SK-N-SH (cell line): ENCODE data around the gene GPLD1. TPM values are rescaled to one million over a fixed set of nuclear protein-coding genes. Genes with fewer than 3 reads are reported as not detected.

Source experiments
- CTCF ChIA-PET: fragments of 300-600, 350-600 bp; formaldehyde crosslinking; extraction: SDS; loops from one replicate; lab custom pipeline; 2021; lab: Yijun Ruan, JAX
- POLR2A ChIA-PET: fragments of 350-600 bp; sonication (Branson Sonifier 250); formaldehyde crosslinking; extraction: SDS; loops from one replicate; lab custom pipeline; 2020; ENCODE audit warnings: antibody characterized with exemption, inconsistent platforms; lab: Yijun Ruan, JAX
- DNase-seq: peaks from one replicate; pipeline ENCODE4 v3.0.0; 2012
- H2AFZ ChIP-seq: fragments of 200-600 bp; sonication (generic); 2 replicates; pipeline ENCODE4 v1.8.1; 2016; ENCODE audit warnings: antibody characterized with exemption, mild to moderate bottlenecking, low read depth
- H3F3A ChIP-seq: fragments of 200-600 bp; sonication (generic); replicated peaks from 2 replicates; pipeline ENCODE3; 2016; ENCODE audit warnings: antibody characterized with exemption, mild to moderate bottlenecking; ENCODE audit not compliant: insufficient read depth
- H3K27ac ChIP-seq, 2 experiments: fragments of 200-500 bp in 1 of 2; fragments of 200-600 bp in 1 of 2; sonication (Bioruptor generic) in 1 of 2; sonication (generic), shearing (Covaris generic) in 1 of 2; 2 replicates each; pipeline versions ENCODE4 v1.5.1 to v1.6.1; 2014 to 2016; ENCODE audit warnings: low read depth in 2 of 2, inconsistent platforms in 1 of 2, low read length in 1 of 2, mild to moderate bottlenecking in 1 of 2, mixed read lengths in 1 of 2
- H3K27me3 ChIP-seq: fragments of 200-600 bp; sonication (generic), shearing (Covaris generic); 2 replicates; pipeline ENCODE4 v1.6.1; 2016; ENCODE audit warnings: mixed run types; ENCODE audit not compliant: insufficient read depth
- H3K36me3 ChIP-seq, 2 experiments: fragments of 200-500 bp in 1 of 2; fragments of 200-600 bp in 1 of 2; sonication (Bioruptor generic) in 1 of 2; sonication (generic) in 1 of 2; replicated peaks in 1 of 2; 2 replicates each; pipeline versions ENCODE3 to v1.5.1; 2014 to 2016; ENCODE audit warnings: low read length in 1 of 2, mild to moderate bottlenecking in 1 of 2; ENCODE audit not compliant: insufficient read depth in 2 of 2, control insufficient read depth in 1 of 2
- H3K4me1 ChIP-seq, 2 experiments: fragments of 200-500 bp in 1 of 2; fragments of 200-600 bp in 1 of 2; sonication (Bioruptor generic) in 1 of 2; sonication (generic), shearing (Covaris generic) in 1 of 2; 2 replicates each; pipeline versions ENCODE4 v1.5.1 to v1.6.1; 2014 to 2016; ENCODE audit warnings: low read depth in 1 of 2, low read length in 1 of 2, mixed run types in 1 of 2; ENCODE audit not compliant: insufficient read depth in 2 of 2, control insufficient read depth in 1 of 2
- H3K4me2 ChIP-seq: fragments of 200-600 bp; sonication (generic), shearing (Covaris generic); 2 replicates; pipeline ENCODE4 v1.6.1; 2017; ENCODE audit warnings: mixed run types
- H3K4me3 ChIP-seq, 2 experiments: fragments of 200-500 bp in 1 of 2; fragments of 200-600 bp in 1 of 2; sonication (Bioruptor generic) in 1 of 2; sonication (generic), shearing (Covaris generic) in 1 of 2; 2 replicates each; pipeline versions ENCODE4 v1.5.1 to v1.8.1; 2014 to 2016; ENCODE audit warnings: low read depth in 2 of 2, inconsistent platforms in 1 of 2, low read length in 1 of 2, mild to moderate bottlenecking in 1 of 2, mixed read lengths in 1 of 2, moderate library complexity in 1 of 2
- H3K79me2 ChIP-seq: fragments of 200-600 bp; sonication (generic); 2 replicates; pipeline ENCODE4 v1.8.1; 2017; ENCODE audit warnings: mild to moderate bottlenecking; ENCODE audit not compliant: insufficient read depth
- H3K9ac ChIP-seq: fragments of 200-600 bp; sonication (generic); 2 replicates; pipeline ENCODE4 v1.6.1; 2017; ENCODE audit warnings: mixed run types
- H3K9me2 ChIP-seq: fragments of 200-600 bp; sonication (generic); 2 replicates; pipeline ENCODE4 v1.6.1; 2017; ENCODE audit warnings: mixed run types
- H3K9me3 ChIP-seq: fragments of 200-600 bp; sonication (generic); 2 replicates; pipeline ENCODE4 v1.6.1; 2017; ENCODE audit warnings: mixed run types, mild to moderate bottlenecking, moderate library complexity
- H4K20me1 ChIP-seq: fragments of 200-600 bp; sonication (generic); 2 replicates; pipeline ENCODE4 v1.6.1; 2017; ENCODE audit warnings: mild to moderate bottlenecking, mixed run types; ENCODE audit not compliant: insufficient read depth
- EZH2phosphoT487 ChIP-seq: fragments of 200-600 bp; sonication (generic); IDR thresholded peaks from 2 replicates; pipeline ENCODE4 v1.6.1; 2017; ENCODE audit warnings: low read depth, mixed run types, mild to moderate bottlenecking, antibody characterized with exemption, moderate library complexity, borderline replicate concordance
- FOSL2 ChIP-seq: IDR thresholded peaks from 2 replicates; pipeline ENCODE4 v1.4.0; 2012; ENCODE audit warnings: low read depth, mild to moderate bottlenecking, moderate library complexity, borderline replicate concordance
- GATA2 ChIP-seq: sonication (generic); formaldehyde crosslinking; IDR thresholded peaks from 2 replicates; pipeline ENCODE4 v1.5.0; 2020; ENCODE audit warnings: mild to moderate bottlenecking, missing genetic modification reagents
- MEF2A ChIP-seq: IDR thresholded peaks from 2 replicates; pipeline ENCODE4 v1.4.0; 2012; ENCODE audit warnings: low read depth, borderline replicate concordance
- NFIC ChIP-seq: IDR thresholded peaks from 2 replicates; pipeline ENCODE4 v1.4.0; 2012; ENCODE audit warnings: borderline replicate concordance
- POLR2AphosphoS5 ChIP-seq: IDR thresholded peaks from 2 replicates; pipeline ENCODE4 v1.6.1; 2012; ENCODE audit warnings: low read depth, low read length
- RXRA ChIP-seq: IDR thresholded peaks from 2 replicates; pipeline ENCODE4 v1.4.0; 2012; ENCODE audit warnings: low read depth, mild to moderate bottlenecking, borderline replicate concordance
- TAF1 ChIP-seq: IDR thresholded peaks from 2 replicates; pipeline ENCODE4 v1.6.1; 2012; ENCODE audit warnings: low read depth, mild to moderate bottlenecking, low read length, moderate library complexity, borderline replicate concordance
- TCF12 ChIP-seq: IDR thresholded peaks from 2 replicates; pipeline ENCODE4 v1.4.0; 2012
- TEAD4 ChIP-seq: IDR thresholded peaks from 2 replicates; pipeline ENCODE4 v1.4.0; 2012; ENCODE audit warnings: mild to moderate bottlenecking, borderline replicate concordance; ENCODE audit not compliant: insufficient read depth
- USF1 ChIP-seq: IDR thresholded peaks from 2 replicates; pipeline ENCODE4 v1.4.0; 2012; ENCODE audit warnings: low read depth, borderline replicate concordance
- WGBS: methylation state at CpG from one replicate; pipeline ENCODE4 v1.1.6; 2017; ENCODE audit warnings: low lambda C conversion rate; 5-methylcytosine and 5-hydroxymethylcytosine counted together
- polyA plus RNA-seq, 3 experiments: library from polyadenylated mRNA; depleted of rRNA; stranded (reverse); fragments of >200 nt; gene quantifications; 2 replicates each; pipeline ENCODE4 v1.2.3, GENCODE V29; 2012
- TF ChIP-seq, protein P1 (sequence below): IDR thresholded peaks from 2 replicates; pipeline ENCODE4 v1.6.1; 2012; ENCODE audit warnings: mild to moderate bottlenecking, low read depth, low read length, moderate library complexity
- TF ChIP-seq, protein P2 (sequence below): IDR thresholded peaks from 2 replicates; pipeline ENCODE4; 2012
- TF ChIP-seq, protein P3 (sequence below): IDR thresholded peaks from 2 replicates; pipeline ENCODE4 v1.4.0; 2012; ENCODE audit warnings: low read depth, borderline replicate concordance

Gene GPLD1
- polyA plus RNA-seq, 1 of the 3 experiments (the other 2 are of a cell fraction): 0.94 TPM

DNA sequence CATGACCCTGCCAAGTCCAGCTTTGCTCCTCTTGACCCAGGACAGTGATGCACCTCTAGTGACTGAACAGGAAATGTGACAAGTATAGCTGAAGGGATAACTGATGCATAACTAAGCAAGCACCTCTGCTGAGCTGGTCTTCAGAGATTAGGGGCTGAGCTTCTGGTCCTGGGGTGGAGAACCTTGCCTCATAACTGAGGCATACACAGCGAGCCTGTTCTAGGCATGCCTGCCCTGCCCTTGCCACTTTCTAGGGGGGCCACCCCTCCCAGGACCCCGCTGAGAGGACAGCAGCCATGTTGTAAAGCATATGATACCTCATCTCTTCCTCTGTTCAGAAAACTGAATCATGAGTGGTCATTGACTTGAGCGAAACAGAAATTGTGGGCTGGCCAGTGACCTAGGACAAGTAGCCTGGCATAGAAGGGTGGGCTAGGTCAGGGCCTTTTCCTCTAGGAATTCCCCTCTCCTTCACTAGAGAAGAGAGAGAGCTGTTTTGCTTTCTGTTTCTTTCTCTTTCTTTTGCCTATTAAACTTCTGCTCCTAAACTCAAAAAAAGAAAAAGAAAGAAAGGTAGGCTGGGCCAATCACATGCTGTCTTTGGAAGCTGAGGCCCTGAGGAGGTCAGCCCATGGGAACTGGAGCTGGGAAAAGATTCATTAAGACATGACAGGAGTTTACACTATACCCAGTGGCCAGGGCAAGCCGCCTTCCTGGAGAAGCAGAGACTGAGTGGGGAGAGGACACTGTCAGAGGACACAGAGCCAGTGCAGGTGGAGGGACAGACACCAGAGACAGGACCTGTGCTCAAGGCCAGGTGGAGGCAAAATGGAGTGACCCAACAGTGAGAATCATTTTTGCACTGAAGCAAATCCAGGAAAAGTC lies 28.5 kb upstream of the GPLD1 start:
- ChIA-PET CTCF (interaction anchor here (1.2 to 1.7 kb wide), 3 partner anchors 8 to 235 kb away, joined by 3 to 5 read pairs (median 4); partner anchors contain the start of gene ALDH5A1), POLR2A (no interaction called here)
- Histone ChIP-seq H3K79me2 (no peaks in the 10 kb centered on the region), H3K4me1 (no peaks in the 10 kb centered on the region), H3K9ac (no peak overlapping the region), H3K4me2 (no peak overlapping the region), H2AFZ (no peak overlapping the region), H3K9me3 (no peaks in the 10 kb centered on the region), H3K36me3 (no peaks in the 10 kb centered on the region), H3K27ac (no peak overlapping the region), H3K4me3 (no peak overlapping the region), H3K27me3 (no peaks in the 10 kb centered on the region), H4K20me1 (no peaks in the 10 kb centered on the region), H3K9me2 (no peaks in the 10 kb centered on the region), H3F3A (no peaks in the 10 kb centered on the region)
- TF ChIP-seq TAF1 (no peak), POLR2AphosphoS5 (no peak), TEAD4 (no peak), GATA2 (CRISPR knock-in tag) (no peak), EZH2phosphoT487 (no peak), TCF12 (no peak), NFIC (no peak), USF1 (no peak), FOSL2 (no peak), MEF2A (no peak), RXRA (no peak)
- TF ChIP-seq, protein P1, sequence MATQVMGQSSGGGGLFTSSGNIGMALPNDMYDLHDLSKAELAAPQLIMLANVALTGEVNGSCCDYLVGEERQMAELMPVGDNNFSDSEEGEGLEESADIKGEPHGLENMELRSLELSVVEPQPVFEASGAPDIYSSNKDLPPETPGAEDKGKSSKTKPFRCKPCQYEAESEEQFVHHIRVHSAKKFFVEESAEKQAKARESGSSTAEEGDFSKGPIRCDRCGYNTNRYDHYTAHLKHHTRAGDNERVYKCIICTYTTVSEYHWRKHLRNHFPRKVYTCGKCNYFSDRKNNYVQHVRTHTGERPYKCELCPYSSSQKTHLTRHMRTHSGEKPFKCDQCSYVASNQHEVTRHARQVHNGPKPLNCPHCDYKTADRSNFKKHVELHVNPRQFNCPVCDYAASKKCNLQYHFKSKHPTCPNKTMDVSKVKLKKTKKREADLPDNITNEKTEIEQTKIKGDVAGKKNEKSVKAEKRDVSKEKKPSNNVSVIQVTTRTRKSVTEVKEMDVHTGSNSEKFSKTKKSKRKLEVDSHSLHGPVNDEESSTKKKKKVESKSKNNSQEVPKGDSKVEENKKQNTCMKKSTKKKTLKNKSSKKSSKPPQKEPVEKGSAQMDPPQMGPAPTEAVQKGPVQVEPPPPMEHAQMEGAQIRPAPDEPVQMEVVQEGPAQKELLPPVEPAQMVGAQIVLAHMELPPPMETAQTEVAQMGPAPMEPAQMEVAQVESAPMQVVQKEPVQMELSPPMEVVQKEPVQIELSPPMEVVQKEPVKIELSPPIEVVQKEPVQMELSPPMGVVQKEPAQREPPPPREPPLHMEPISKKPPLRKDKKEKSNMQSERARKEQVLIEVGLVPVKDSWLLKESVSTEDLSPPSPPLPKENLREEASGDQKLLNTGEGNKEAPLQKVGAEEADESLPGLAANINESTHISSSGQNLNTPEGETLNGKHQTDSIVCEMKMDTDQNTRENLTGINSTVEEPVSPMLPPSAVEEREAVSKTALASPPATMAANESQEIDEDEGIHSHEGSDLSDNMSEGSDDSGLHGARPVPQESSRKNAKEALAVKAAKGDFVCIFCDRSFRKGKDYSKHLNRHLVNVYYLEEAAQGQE: no peak
- TF ChIP-seq, protein P2, sequence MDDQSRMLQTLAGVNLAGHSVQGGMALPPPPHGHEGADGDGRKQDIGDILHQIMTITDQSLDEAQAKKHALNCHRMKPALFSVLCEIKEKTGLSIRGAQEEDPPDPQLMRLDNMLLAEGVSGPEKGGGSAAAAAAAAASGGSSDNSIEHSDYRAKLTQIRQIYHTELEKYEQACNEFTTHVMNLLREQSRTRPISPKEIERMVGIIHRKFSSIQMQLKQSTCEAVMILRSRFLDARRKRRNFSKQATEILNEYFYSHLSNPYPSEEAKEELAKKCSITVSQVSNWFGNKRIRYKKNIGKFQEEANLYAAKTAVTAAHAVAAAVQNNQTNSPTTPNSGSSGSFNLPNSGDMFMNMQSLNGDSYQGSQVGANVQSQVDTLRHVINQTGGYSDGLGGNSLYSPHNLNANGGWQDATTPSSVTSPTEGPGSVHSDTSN: no peak
- TF ChIP-seq, protein P3, sequence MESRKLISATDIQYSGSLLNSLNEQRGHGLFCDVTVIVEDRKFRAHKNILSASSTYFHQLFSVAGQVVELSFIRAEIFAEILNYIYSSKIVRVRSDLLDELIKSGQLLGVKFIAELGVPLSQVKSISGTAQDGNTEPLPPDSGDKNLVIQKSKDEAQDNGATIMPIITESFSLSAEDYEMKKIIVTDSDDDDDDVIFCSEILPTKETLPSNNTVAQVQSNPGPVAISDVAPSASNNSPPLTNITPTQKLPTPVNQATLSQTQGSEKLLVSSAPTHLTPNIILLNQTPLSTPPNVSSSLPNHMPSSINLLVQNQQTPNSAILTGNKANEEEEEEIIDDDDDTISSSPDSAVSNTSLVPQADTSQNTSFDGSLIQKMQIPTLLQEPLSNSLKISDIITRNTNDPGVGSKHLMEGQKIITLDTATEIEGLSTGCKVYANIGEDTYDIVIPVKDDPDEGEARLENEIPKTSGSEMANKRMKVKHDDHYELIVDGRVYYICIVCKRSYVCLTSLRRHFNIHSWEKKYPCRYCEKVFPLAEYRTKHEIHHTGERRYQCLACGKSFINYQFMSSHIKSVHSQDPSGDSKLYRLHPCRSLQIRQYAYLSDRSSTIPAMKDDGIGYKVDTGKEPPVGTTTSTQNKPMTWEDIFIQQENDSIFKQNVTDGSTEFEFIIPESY: no peak
- 89% methylated on average over 4 of the region's 4 CpGs for WGBS
- DNase-seq: no peak
